Esophagus muscularis mucosa (tissue), 4 donors: ENCODE measurements around the gene MAP1B.

ENCODE experiments used
- EP300 ChIP-seq: sonication (generic); formaldehyde crosslinking; IDR thresholded peaks from one replicate; pipeline ENCODE4 v1.6.1; 2017; ENCODE audit warnings: antibody characterized with exemption
- POLR2A ChIP-seq: fragments of 450-650 bp; IDR thresholded peaks from one replicate; pipeline ENCODE4 v1.6.1; 2017; ENCODE audit warnings: antibody characterized with exemption, moderate library complexity, mild to moderate bottlenecking, low read depth
- POLR2AphosphoS5 ChIP-seq, 2 donors: sonication (generic); formaldehyde crosslinking; IDR thresholded peaks; one replicate each; pipeline ENCODE4 v1.6.1; 2017; ENCODE audit warnings: antibody characterized with exemption in 2 of 2
- TF ChIP-seq, protein P1 (sequence below), 3 experiments: fragments of 200-600 bp in 2 of 3; fragments of 450-650 bp in 1 of 3; sonication (generic) in 2 of 3; IDR thresholded peaks; one replicate each; pipeline ENCODE4 v1.5.1; 2017 to 2019; ENCODE audit warnings: antibody characterized with exemption in 3 of 3, mild to moderate bottlenecking in 2 of 3, moderate library complexity in 1 of 3

DNA sequence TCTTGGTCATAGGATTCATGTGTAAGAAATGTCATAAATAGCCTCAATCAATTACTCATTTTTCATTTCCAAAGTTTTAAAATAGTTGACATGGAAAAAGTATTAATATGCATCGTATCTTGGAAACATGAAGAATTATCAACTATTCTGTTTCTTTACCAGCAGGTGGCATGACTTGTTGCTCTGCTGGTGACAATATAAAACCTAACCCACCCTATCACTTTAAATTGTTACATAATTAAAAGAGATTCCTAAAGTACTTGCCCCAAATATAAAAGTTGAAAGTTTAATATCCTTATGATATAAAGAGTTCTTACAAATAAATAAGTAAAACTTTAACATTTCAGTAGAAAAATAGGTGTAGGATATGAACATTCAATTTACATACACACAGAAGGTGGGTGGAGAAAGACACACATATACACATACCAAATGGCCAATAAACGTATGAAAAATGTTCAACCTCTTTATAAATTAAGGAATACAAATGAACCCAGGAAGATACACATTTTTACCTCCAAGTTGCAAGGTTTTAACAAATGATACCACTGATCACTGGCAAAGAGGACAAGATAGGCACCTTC lies 30.6 kb downstream of the MAP1B start:
- TF ChIP-seq EP300 (no peak), POLR2A (no peak), POLR2AphosphoS5 (IDR thresholded peaks at IDR 0.05) (no peak)
- TF ChIP-seq, protein P1, sequence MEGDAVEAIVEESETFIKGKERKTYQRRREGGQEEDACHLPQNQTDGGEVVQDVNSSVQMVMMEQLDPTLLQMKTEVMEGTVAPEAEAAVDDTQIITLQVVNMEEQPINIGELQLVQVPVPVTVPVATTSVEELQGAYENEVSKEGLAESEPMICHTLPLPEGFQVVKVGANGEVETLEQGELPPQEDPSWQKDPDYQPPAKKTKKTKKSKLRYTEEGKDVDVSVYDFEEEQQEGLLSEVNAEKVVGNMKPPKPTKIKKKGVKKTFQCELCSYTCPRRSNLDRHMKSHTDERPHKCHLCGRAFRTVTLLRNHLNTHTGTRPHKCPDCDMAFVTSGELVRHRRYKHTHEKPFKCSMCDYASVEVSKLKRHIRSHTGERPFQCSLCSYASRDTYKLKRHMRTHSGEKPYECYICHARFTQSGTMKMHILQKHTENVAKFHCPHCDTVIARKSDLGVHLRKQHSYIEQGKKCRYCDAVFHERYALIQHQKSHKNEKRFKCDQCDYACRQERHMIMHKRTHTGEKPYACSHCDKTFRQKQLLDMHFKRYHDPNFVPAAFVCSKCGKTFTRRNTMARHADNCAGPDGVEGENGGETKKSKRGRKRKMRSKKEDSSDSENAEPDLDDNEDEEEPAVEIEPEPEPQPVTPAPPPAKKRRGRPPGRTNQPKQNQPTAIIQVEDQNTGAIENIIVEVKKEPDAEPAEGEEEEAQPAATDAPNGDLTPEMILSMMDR (IDR thresholded peaks at IDR 0.05) = peak; percentile 39 to 50 (median 46)
